Measurements from ENCODE around the gene CSGALNACT2. TPM values are rescaled to one million over a fixed set of nuclear protein-coding genes. Genes with fewer than 3 reads are reported as not detected.

CSGALNACT2 gene
- total RNA-seq, 1 experiment from 2014 or later = 6.4 TPM

DNA sequence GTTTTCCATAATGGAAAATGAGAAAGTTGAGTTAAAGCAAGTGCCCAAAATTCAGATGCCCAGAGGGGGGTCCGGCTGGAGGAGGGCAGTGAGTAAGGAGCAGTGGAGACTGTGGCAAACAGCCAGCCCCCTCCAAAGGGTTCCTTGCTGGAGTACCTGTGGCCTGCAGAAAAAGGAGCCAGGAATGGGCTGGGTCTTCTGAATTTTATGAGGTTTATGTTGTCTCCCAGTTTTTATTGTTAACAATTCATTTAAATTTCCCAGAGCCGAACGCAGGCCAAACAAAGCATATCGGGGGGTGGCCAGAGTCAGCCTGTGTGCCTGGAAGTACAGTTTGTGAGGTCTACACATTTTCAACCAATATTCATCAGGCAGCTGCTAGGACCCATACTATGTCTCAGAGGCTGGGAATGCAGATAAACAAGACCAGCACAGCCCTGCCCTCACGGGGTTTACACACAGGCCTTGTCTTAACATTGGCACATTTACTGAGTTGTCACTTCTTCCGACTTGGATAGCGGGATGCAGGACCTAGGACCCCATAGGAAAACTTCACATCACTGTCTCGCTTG lies 12.9 kb upstream of the CSGALNACT2 start:
- CTCF ChIA-PET = no interaction called here

DNA sequence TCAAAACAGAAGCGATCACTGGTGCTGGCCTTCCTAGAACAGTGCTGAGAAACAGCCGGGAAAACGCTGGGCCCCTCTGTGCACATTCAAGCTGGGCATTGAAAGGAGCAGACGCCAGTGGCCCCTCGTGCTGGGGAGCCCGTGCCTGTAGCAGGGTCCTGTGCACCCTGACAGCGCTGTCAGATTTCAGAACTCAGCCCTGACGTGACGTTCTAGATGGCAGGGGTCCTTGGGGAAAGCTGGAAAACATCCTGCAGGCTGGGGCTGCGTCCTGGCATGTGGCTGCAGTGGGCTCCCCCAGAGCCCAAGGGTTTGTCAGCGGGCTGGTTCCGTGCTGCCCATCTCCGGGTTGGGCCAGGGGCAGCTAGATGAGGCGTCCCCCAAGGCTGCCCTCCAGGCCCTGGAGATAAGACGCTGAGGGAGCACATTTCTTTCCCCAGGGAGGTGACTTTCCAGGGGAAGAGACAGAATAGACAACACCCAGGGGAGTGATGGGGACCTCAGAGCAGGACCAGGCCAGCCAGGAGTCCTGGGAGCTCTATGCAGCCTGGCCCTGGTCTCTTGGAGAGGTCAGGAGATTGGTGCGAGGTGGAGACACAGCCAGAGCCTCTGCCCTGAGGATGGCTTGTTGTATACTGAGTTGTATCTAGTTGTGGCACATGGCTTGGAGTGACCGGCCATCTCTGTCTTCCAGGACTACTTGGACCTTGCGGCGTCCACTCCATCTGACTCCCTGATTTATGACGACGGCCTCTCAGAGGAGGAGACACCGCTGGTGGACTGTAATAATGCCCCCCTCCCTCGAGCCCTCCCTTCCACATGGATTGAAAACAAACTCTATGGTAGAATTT lies 12.1 kb upstream of the CSGALNACT2 start:
- Histone ChIP-seq H3K36me3 (ENCODE audit: control insufficient read depth, insufficient read depth, low read length) (no peaks in the 10 kb centered on the region), H3K27me3 (replicated peaks; ENCODE audit: control insufficient read depth, insufficient read depth, low read length) (peaks cover 1% of the 10 kb centered on the region; the same call in 1 of the 2 replicates), H3K4me1 (no peaks in the 10 kb centered on the region), H3K9me3 (no peaks in the 10 kb centered on the region), H3K4me3 (ENCODE audit: low read depth, low read length) (no peak overlapping the region)
- no peaks in the 10 kb centered on the region for H3K9me3 Mint-ChIP-seq (ENCODE audit: unreplicated experiment)
- H3K27me3 Mint-ChIP-seq (ENCODE audit: insufficient read depth, unreplicated experiment) = peaks cover 31% of the 10 kb centered on the region
- H3K4me1 Mint-ChIP-seq (ENCODE audit: low read depth, unreplicated experiment) = no peaks in the 10 kb centered on the region
- no peak for DNase-seq
- CTCF ChIA-PET = no interaction called here
- no peak overlapping the region for H3K27ac Mint-ChIP-seq (ENCODE audit: unreplicated experiment)
- H3K4me3 Mint-ChIP-seq (ENCODE audit: unreplicated experiment) = no peak overlapping the region
- POLR2A ChIA-PET = no interaction called here
- intact Hi-C loops (cut with micrococcal nuclease; ENCODE audit: unreplicated experiment) = no loop called here
- TF ChIP-seq, protein P1, sequence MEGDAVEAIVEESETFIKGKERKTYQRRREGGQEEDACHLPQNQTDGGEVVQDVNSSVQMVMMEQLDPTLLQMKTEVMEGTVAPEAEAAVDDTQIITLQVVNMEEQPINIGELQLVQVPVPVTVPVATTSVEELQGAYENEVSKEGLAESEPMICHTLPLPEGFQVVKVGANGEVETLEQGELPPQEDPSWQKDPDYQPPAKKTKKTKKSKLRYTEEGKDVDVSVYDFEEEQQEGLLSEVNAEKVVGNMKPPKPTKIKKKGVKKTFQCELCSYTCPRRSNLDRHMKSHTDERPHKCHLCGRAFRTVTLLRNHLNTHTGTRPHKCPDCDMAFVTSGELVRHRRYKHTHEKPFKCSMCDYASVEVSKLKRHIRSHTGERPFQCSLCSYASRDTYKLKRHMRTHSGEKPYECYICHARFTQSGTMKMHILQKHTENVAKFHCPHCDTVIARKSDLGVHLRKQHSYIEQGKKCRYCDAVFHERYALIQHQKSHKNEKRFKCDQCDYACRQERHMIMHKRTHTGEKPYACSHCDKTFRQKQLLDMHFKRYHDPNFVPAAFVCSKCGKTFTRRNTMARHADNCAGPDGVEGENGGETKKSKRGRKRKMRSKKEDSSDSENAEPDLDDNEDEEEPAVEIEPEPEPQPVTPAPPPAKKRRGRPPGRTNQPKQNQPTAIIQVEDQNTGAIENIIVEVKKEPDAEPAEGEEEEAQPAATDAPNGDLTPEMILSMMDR (IDR thresholded peaks at IDR 0.05; ENCODE audit: insufficient read depth in 1 of 2, low read depth in 1 of 2, low read length in 1 of 2, severe bottlenecking in 1 of 2, unreplicated experiment in 1 of 2) = no peak
- BruUV-seq (replicated peaks) = no TSS peak
- H3K36me3 Mint-ChIP-seq (ENCODE audit: insufficient read depth, unreplicated experiment) = no peaks in the 10 kb centered on the region

More for the DNA sequence above, 12.9 kb upstream of the CSGALNACT2 start:
- H3K27me3 Mint-ChIP-seq (ENCODE audit: insufficient read depth, unreplicated experiment) = peaks cover 28% of the 10 kb centered on the region
- POLR2A ChIA-PET = no interaction called here
- H3K36me3 Mint-ChIP-seq (ENCODE audit: insufficient read depth, unreplicated experiment) = no peaks in the 10 kb centered on the region
- DNase-seq = no peak
- H3K4me1 Mint-ChIP-seq (ENCODE audit: low read depth, unreplicated experiment) = no peaks in the 10 kb centered on the region
- no peak overlapping the region for H3K27ac Mint-ChIP-seq (ENCODE audit: unreplicated experiment)
- Histone ChIP-seq H3K4me1 (no peaks in the 10 kb centered on the region), H3K4me3 (ENCODE audit: low read depth, low read length) (no peak overlapping the region), H3K27me3 (replicated peaks; ENCODE audit: control insufficient read depth, insufficient read depth, low read length) (peaks cover 1% of the 10 kb centered on the region; the same call in 1 of the 2 replicates), H3K9me3 (no peaks in the 10 kb centered on the region), H3K36me3 (ENCODE audit: control insufficient read depth, insufficient read depth, low read length) (no peaks in the 10 kb centered on the region)
- H3K4me3 Mint-ChIP-seq (ENCODE audit: unreplicated experiment) = no peak overlapping the region
- H3K9me3 Mint-ChIP-seq (ENCODE audit: unreplicated experiment) = no peaks in the 10 kb centered on the region
- TF ChIP-seq, protein P1 (IDR thresholded peaks at IDR 0.05; ENCODE audit: insufficient read depth in 1 of 2, low read depth in 1 of 2, low read length in 1 of 2, severe bottlenecking in 1 of 2, unreplicated experiment in 1 of 2) = no peak
- BruUV-seq (replicated peaks) = no TSS peak
- intact Hi-C loops (cut with micrococcal nuclease; ENCODE audit: unreplicated experiment) = no loop called here

DNA sequence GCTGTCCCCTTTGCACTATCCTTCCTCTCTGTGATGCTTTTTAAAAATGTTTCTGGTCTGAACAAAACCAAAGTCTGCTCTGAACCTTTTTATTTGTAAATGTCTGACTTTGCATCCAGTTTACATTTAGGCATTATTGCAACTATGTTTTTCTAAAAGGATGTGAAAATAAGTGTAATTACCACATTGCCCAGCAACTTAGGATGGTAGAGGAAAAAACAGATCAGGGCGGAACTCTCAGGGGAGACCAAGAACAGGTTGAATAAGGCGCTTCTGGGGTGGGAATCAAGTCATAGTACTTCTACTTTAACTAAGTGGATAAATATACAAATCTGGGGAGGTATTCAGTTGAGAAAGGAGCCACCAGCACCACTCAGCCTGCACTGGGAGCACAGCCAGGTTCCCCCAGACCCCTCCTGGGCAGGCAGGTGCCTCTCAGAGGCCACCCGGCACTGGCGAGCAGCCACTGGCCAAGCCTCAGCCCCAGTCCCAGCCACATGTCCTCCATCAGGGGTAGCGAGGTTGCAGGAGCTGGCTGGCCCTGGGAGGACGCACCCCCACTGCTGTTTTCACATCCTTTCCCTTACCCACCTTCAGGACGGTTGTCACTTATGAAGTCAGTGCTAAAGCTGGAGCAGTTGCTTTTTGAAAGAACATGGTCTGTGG lies 11.4 kb upstream of the CSGALNACT2 start:
- ChIA-PET POLR2A (no interaction called here), CTCF (no interaction called here)
- Mint-ChIP-seq H3K27me3 (ENCODE audit: insufficient read depth, unreplicated experiment) (peaks cover 37% of the 10 kb centered on the region), H3K4me1 (ENCODE audit: low read depth, unreplicated experiment) (no peaks in the 10 kb centered on the region), H3K9me3 (ENCODE audit: unreplicated experiment) (no peaks in the 10 kb centered on the region), H3K36me3 (ENCODE audit: insufficient read depth, unreplicated experiment) (no peaks in the 10 kb centered on the region), H3K4me3 (ENCODE audit: unreplicated experiment) (no peak overlapping the region), H3K27ac (ENCODE audit: unreplicated experiment) (no peak overlapping the region)
- no TSS peak for BruUV-seq (replicated peaks)
- Histone ChIP-seq H3K4me1 (no peaks in the 10 kb centered on the region), H3K27me3 (replicated peaks; ENCODE audit: control insufficient read depth, insufficient read depth, low read length) (peaks cover 1% of the 10 kb centered on the region; the same call in 1 of the 2 replicates), H3K4me3 (ENCODE audit: low read depth, low read length) (no peak overlapping the region), H3K9me3 (no peaks in the 10 kb centered on the region), H3K36me3 (ENCODE audit: control insufficient read depth, insufficient read depth, low read length) (no peaks in the 10 kb centered on the region)
- intact Hi-C loops (cut with micrococcal nuclease; ENCODE audit: unreplicated experiment) = no loop called here
- TF ChIP-seq, protein P1 (IDR thresholded peaks at IDR 0.05; ENCODE audit: insufficient read depth in 1 of 2, low read depth in 1 of 2, low read length in 1 of 2, severe bottlenecking in 1 of 2, unreplicated experiment in 1 of 2) = no peak
- DNase-seq = no peak
